ENCODE results near the gene NOP16.

GRCh38 chr5:176350416-176350815 lies 38.0 kb downstream of the NOP16 start:
- no peak for TF ChIP-seq CTCF (IDR thresholded peaks at IDR 0.05)
- TF ChIP-seq POLR2A (IDR thresholded peaks at IDR 0.05), result no peak

All from ovary (tissue), 3 donors.